ENCODE measurements around the gene NPSR1.
A peak's percentile ranks its signal among the peaks of the same experiment; 100 is the strongest.

The NPSR1 gene

GRCh38 chr7:34723866-34724490, 66.0 kb downstream of the NPSR1 start:
- no peak for DNase-seq

- DNase-seq: no peak
Measured at GRCh38 chr7:34726221-34726620, 68.2 kb downstream of the NPSR1 start.

- DNase-seq: peak; percentile 64
Measured at GRCh38 chr7:34727464-34727995, 69.5 kb downstream of the NPSR1 start.

GRCh38 chr7:34728156-34728555, 70.1 kb downstream of the NPSR1 start:
- no peak for DNase-seq

- no peak for DNase-seq
Measured at GRCh38 chr7:34734771-34735170, 76.8 kb downstream of the NPSR1 start.

- DNase-seq: no peak
Measured at GRCh38 chr7:34735526-34735925, 77.5 kb downstream of the NPSR1 start.

- no peak for DNase-seq
Measured at GRCh38 chr7:34739651-34740300, 81.8 kb downstream of the NPSR1 start.

- DNase-seq: no peak
Measured at GRCh38 chr7:34740840-34741239, 82.8 kb downstream of the NPSR1 start.

- peak; percentile 27 for DNase-seq
Measured at GRCh38 chr7:34747176-34747781, 89.3 kb downstream of the NPSR1 start.

GRCh38 chr7:34747867-34748727, 90.1 kb downstream of the NPSR1 start:
- peak; percentile 89 for DNase-seq

GRCh38 chr7:34748728-34749089, 90.7 kb downstream of the NPSR1 start:
- DNase-seq: no peak

GRCh38 chr7:34749446-34749845, 91.4 kb downstream of the NPSR1 start:
- no peak for DNase-seq

- no peak for DNase-seq
Measured at GRCh38 chr7:34750209-34750608, 92.2 kb downstream of the NPSR1 start.

- DNase-seq: no peak
Measured at GRCh38 chr7:34750636-34751035, 92.6 kb downstream of the NPSR1 start.

- DNase-seq: no peak
Measured at GRCh38 chr7:34751725-34752643, 94.0 kb downstream of the NPSR1 start.

- no peak for DNase-seq
Measured at GRCh38 chr7:34752929-34753328, 94.9 kb downstream of the NPSR1 start.

GRCh38 chr7:34755008-34755407, 97.0 kb downstream of the NPSR1 start:
- no peak for DNase-seq

- DNase-seq: peak; percentile 60
Measured at GRCh38 chr7:34756025-34756437, 98.0 kb downstream of the NPSR1 start.

GRCh38 chr7:34756691-34757090, 98.7 kb downstream of the NPSR1 start:
- DNase-seq: peak; percentile 61

- no peak for DNase-seq
Measured at GRCh38 chr7:34757570-34758110, 99.6 kb downstream of the NPSR1 start.

- no peak for DNase-seq
Measured at GRCh38 chr7:34758111-34758601, 100.1 kb downstream of the NPSR1 start.

Data from NCI-H774 (cell line).